Dedifferentiated amniotic fluid mesenchymal stem cell (primary cell): ENCODE measurements around the gene CARS1.

Source experiments
- DNase-seq: peaks from one replicate; pipeline ENCODE4 v3.0.0-alpha.2; 2016; ENCODE audit errors: extremely low spot score

The CARS1 gene

DNA sequence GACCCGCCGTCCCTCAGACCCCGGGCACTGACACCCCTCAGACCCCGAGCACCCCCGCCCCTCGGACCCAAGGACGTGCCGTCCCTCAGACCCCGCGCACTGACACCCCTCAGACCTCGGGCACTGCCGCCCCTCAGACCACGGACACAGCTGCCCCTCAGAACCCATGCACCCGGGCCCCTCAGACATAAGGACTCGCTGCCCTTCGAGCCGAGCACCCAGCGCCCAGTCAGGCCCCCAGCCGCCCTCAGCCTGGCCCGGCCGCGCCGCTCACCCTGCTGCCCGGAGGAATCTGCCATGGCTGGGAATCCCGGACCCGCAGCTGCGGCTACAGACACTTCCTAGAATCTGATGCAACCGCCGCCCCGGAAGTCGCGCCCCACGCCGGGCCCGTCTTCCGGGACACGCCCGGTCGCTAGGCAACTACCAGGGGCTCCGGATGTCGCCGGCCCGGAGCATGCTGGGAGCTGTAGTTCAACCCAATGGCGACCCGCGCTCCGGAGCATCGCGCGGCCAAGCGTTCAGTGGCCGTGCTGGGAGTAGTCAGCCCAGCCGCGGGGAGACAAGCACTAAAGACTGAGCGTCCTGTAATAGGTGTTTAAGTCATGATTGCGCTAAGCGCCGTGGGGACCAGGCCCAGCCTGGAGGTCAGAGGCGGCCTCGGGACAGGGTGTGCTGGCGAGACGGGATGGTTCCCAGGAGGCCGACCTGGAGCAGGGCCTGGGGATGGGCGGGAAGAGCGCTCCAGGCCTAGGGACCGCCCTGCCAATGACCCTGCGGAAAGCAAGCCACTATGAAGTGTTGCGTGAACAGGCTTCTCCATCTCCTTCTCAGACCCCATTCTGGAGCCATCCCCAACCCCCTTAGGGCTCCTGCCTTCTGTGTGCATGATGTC is at the start of gene CARS1:
TSS of gene CARS1 (minus strand) at position 355 of the 895 bp plus-strand sequence. CDS start at position 299, 56 bp downstream.
- peak; percentile 96 for DNase-seq

DNA sequence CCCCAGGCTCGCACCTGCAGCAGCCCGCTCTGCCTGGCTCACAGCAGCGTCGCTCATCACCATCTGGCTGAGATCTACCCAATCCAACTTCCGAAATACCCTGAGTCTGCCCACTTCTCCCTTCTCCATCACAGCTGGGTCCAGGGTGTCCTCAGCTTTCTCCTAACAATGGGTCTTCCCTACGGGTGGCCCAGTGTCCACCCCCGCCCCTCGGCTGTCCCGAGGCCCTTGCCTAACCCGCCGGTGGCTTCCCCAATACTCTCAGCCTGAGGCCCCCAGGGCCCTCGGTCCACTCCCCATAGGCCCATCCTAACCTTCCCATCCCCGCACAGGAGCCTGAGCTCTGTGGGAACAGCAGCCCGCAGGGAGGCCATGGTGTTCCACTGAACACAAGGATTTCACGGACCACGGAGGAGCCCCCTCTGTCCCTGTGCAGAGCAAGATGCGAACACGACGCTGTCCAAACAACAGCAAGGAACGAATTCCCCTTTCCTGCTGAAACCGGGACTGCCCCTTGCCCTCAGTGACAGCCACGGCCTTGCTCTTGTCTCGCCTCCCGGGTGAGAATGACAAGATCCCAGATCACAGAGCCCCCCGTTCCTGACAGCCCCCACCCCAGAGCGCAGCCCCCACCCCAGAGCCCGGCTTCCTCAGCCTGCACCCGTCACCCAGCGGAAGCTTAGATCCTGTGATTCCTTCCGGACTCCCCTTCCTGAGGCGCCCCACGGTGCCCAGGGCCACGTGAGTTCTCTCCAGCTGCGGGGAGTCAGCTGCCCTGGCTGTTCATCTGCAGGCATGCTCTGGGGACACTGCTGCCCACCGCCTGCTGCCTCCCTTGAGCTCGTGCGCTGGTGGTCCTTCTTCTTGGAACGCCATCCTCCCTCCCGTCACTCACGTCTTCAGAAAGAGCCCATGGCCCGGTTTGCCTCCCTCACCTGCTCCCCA is 48.8 kb upstream of the CARS1 start:
- no peak for DNase-seq

DNA sequence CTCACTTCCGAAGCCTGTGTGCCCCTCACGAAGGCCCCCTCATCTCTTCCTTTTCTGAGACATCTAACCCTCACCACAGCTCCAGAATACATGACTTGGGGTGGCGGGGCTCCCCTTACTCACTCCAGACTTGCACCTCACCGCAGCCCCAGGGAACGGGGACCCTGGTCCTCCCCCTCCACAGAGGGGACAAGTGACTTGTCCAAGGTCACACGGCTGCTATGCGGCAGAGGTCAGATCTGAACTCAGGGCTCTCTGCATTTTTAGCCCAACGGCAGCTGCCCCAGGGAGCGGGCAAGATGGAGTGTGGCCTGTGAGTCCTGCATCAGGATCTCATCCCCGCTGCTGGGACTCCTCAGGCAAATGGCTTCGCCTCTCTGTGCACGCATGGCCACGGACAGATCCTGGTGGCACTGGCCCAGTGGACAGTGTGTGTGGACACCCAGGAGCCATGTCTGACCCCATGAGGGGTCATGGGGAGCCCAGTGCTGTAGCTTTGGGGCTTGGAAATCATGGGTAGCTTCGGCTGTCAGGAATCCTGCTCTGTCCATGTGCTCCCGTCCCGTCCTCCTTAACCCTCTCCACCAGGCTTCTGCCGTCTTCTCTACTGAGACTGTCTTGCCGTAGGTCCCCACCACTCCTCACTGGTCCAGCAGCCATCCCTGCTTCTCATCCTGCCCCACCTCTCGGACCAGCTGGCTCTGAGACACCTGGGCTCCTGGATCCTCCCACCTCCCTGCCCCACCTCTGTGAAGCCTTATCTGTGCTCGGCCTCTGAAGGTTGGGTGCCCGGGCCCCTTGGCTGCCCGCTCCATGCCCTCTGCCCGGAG is 48.0 kb upstream of the CARS1 start:
- DNase-seq, result no peak

DNA sequence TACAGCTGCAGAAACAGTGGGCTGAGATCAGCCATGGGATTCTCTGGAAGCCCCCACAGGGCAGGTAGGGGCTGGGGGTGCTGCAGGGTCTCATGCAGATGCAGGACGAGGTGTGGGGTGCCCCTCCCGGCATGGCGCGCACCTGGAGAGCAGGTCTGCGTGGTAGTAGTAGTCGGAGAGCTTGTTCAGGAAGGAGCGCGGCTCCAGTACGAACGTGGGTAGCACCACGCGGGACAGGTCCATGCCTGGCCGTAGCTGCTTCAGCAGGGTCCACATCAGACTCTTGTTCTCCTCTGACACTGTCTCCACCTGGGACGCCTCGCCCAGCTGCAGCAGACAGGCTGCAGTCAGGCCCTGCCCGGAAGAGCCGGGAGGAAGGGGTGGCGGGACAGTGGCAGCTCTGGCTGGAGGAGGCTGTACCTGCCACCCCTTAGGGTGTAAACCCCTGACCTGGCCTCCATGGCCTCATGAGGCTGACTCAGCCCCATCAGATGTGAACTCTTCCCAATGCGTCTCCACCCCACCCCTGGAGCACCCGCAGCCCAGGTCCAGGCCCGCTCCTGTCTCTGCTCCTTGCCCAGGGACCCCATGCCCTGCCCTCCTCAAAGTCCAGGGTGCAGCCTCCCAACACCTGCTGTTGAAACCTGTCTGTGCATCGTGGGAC is 47.0 kb upstream of the CARS1 start:
- DNase-seq, result no peak

DNA sequence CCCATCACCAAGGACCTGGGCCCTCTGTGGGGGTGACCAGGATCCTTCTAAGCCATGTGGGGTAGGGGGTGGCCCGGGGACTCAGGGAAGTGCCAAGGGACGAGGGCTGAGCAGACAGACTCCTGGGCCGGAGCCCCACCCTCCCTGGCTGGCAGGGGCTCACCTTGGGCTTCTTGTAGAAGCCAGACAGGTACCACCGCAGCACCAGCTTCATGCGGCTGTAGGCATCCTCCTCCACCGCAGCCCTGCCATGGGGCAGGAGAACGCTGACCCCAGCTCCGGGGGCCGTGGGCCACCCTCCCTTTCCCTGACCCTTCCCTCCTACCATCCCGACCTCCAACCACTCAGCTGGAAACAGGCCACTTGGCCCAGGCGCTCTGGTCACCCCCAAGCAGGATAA is 45.9 kb upstream of the CARS1 start:
- DNase-seq, result no peak

GRCh38 chr11:3102641-3102921 is 45.4 kb upstream of the CARS1 start:
- no peak for DNase-seq

DNA sequence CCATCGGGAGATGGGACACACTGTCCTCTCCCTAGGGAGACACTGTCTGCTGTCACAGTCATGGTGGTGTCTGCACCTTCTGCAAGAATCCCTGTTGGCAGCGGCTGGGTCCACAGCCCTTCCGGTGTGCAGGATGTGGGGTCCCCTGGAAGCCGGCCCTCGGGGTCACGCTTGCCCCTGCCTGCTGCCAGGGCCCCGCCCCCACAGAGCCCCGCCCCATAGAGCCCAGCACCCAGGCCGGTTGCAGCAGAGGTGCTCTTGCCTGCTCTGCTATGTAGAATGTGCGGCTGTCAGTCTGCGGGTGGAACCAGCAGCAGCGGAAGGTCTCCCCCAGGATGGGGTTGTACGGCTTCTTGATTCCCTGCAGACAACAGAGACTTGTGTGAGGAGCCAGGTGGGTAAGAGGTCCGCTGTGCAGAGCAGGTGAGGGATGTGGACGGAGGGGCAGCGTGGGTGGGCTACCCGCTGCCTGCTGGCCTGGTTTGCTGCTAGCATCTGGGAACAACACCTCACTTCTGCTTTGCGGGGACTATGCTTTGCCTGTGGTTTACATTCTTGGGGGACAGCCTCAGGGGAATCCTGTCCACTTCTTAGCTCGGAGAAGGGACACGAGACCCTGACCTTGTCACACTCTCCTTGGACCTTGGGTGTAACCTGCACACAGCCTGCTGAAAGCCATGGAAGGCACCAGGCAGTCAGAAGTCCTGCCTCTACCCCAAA is 44.9 kb upstream of the CARS1 start:
- no peak for DNase-seq

DNA sequence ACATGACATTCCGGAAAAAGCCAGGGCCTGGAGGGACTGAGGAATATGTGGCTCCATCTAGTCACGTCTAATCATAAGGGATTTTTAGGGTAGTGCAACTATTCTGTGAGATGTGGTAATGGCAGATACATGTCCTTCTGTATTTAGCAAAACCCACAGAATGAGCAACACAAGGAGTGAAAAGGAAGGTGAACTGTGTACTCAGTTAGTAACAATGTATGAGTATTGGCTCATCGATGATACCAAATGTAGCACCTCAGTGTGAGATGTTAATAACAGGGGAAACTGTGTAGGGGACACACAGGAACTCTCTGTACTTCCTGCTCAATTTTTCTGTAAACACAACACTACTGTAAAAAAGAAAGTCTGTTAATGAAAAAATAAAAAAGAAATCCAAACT is 42.0 kb upstream of the CARS1 start:
- no peak for DNase-seq

DNA sequence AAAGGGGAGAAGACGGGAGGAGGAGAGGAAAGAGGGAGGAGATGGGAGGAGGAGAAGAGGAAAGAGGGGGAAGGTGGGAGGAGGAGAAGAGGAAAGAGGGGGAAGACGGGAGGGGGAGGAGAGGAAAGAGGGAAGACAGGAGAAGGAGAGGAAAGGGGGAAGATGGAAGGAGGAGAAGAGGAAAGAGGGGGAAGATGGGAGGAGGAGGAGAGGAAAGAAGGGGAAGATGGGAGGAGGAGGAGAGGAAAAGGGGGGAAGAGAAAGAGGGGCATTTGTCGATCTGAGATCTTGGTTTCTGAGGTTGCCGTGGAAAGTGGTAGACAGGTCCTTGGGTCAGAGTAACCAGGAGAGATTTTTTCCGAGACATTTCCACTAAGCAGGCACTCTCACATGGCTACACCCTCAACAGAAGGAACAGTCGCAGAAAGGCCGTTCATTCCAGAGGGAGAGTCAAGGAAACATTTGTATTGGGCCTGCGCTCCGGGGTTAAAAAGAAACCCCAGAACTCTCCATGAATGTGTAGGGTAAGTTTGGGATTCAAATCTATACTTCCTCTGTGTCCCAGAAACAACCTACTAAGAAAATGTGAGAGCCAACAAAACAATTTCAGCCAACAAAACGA is 39.8 kb upstream of the CARS1 start:
- no peak for DNase-seq

- peak; percentile 74 for DNase-seq
Measured at GRCh38 chr11:3095712-3096361, 38.6 kb upstream of the CARS1 start.

DNA sequence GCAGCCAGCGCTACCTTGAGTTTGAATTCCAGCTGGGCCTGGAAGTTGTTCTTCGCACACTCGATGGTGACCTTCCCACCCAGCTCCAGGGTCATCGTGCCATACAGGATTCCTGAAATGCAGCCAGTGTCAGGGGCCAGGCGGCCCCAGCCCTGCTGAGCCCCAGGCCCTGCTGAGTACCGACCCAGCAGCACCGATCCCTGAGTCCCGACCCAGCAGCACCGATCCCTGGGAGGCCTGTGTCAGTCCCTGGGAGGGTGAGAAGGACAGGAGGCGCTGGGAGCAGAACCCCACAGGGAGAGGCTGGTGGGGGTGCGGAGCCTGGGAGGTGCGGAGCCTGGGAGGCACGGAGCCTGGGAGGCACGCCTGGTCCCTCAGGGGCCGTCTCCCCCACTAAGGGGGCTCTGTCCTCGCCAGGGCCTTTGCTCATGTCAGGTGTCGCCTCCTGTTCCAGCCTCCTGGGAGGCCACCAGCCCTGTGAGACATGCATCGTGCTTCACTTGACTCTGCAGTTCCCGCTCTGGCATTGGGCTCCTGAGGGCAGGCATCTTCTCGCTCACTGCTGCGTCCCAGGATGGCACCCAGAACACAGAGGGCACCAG is 37.1 kb upstream of the CARS1 start:
- no peak for DNase-seq

DNA sequence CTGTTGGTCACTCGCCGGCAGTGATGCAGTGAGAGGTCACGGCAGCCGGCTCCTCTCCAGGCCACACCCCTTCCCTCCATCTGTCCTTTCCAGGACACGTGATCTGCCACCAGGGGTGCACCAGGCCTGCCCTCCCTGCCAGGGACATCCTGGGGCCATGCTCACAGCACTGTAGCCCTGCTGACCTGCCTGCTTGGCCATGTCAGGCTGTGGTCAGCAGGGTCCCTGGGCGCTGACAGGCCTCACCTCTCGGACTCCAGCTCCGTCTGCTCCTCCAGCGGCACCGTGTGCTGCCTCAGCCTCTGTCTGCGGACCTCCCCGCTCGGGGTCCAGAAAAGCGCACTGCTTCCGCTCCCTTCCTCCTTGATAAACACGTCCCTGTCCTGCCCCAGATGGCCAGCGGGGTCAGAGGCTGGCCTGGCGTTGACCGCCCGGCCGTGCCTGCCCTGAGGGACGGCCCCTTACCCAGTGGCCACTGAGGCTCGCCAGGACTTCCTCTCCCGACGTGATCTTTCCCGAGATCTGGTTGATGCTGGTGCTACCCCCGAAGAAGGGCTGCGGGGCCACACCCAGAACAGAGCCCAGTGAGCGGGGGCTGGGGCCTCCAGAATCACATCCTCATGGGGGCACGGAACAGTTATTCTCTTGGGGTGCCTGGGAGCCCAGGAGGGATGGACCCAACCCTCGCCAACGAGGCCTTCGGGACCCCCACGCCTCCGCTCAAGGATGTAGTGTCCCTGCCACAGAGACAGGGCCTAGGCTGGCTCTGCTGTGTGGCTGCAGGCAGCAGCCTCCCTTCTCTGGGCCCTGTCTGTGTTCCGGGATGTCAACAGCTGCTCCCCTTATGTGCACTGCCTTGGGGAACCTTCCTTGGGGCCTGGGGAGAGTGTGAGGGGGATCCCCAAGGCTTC is 36.3 kb upstream of the CARS1 start:
- no peak for DNase-seq

GRCh38 chr11:3092603-3093141 is 35.4 kb upstream of the CARS1 start:
- no peak for DNase-seq

- no peak for DNase-seq
Measured at GRCh38 chr11:3091846-3092602, 34.8 kb upstream of the CARS1 start.

DNA sequence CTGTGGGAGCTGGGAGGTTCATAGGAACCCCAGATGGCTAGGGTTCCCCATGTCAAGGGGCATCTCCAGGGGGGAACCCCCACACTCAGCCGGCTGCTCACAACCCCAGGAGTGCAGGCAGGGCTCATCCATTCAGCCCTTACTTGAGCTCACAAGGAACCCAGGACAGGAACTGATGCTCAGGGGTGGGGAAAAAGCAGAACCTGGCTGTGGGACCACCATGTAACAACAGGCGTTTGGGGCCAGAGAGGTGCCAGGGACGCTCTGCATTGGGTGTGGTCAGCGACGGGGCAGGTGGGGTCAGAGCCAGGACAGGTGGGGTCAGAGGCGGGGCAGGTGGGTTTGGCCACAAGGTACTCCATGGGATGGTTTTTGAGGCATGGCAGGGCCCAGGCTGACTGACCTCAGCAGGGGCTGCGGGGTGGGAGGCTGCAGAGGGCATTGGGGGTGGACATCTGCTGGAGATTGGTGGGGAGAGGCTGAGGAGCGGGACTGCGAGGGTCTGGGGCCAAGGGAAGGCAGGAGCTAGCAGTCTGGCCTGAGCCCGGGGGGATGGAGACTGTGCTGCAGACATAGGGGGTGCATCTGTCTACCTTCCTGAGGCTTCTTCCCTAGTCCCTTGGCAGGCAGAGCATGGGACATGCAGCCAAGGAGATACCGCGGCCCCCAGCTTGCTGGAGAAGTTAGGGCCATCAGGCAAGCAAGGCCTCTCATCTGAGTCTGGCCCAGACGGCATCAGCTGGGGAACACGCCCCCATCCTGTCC is 34.0 kb upstream of the CARS1 start:
- DNase-seq, result no peak

DNA sequence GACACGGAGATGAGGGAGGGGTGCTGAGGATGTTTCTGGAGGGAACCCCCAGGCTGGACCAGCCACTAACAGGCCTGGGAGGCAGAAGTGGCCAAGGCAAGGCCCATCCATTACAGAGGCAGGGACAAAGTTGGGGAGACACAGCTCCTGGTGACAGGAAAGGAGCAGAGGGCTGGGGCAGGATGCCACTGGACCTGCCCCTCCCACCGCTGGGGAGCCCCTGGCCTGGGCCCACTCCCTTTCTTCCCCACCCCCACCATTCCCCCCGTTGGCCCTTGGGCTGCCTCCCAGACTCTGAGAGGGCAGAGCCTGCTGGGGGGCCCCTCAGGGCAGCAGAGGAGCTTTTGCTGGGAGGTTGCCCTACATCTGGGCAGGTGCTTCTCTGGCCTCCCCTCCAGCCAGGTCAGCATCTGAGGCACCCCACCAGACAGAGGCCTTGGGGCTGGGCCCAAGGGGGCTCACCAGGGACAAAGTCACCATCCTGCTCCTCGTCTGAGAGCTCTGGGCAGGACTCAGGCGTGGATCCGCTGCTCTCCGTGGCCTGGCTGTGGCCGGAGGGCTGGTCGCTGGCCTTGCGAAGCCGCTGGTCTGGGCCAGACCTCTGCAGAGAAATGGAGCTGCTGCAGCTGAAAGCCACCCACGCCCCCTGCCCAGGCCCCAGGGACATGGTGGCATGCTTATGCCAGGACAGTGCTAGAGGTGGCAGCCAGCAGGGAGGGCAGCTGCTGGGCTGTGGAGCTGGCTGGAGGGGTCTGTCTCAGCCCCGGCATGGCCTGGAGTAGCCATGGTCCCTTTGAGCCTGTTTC is 33.1 kb upstream of the CARS1 start:
- DNase-seq, result no peak
